OCI-LY3 (cell line): ENCODE data around the gene WNT6.

ENCODE experiments used
- EZH2phosphoT487 ChIP-seq: fragments of 200-600 bp; shearing (Covaris generic); IDR thresholded peaks from 2 replicates; pipeline ENCODE4 v1.6.1; 2018; ENCODE audit warnings: antibody characterized with exemption, mixed run types, low read depth
- TF ChIP-seq, protein P1 (sequence below): fragments of 200-600, 300-600 bp; sonication (generic); IDR thresholded peaks from 2 replicates; pipeline ENCODE4 v1.5.1; 2014; ENCODE audit warnings: antibody characterized with exemption, low read length, low read depth

DNA sequence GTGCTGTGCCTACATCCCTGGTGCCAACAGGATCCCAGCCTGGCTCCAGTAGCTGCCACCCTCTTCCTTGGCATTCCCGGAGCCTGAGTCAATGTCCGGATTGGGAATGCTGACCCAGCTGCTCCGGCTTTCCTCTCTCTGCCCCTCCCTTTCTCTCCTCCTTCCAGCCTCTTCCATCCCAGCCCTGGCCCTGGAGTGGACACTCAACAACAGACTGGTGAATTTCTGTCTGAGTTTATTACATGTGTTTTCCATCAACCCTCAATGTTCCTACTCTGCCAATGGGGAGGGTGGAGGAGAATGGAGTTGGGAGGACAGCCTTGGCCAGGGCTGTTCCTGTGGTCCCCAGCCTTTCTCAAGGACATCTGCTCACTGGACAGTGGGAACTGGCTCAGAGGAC is 27.1 kb upstream of the WNT6 start:
- TF ChIP-seq EZH2phosphoT487 = no peak
- TF ChIP-seq, protein P1, sequence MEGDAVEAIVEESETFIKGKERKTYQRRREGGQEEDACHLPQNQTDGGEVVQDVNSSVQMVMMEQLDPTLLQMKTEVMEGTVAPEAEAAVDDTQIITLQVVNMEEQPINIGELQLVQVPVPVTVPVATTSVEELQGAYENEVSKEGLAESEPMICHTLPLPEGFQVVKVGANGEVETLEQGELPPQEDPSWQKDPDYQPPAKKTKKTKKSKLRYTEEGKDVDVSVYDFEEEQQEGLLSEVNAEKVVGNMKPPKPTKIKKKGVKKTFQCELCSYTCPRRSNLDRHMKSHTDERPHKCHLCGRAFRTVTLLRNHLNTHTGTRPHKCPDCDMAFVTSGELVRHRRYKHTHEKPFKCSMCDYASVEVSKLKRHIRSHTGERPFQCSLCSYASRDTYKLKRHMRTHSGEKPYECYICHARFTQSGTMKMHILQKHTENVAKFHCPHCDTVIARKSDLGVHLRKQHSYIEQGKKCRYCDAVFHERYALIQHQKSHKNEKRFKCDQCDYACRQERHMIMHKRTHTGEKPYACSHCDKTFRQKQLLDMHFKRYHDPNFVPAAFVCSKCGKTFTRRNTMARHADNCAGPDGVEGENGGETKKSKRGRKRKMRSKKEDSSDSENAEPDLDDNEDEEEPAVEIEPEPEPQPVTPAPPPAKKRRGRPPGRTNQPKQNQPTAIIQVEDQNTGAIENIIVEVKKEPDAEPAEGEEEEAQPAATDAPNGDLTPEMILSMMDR = no peak
